Suprapubic skin (tissue), 3 donors: Measurements from ENCODE around the gene EDDM3A.

Experiments used
- CTCF ChIP-seq, 2 donors: fragments of 200-600 bp in 1 of 2; fragments of 450-650 bp in 1 of 2; sonication (generic) in 1 of 2; IDR thresholded peaks; one replicate each; pipeline ENCODE4 v1.5.1; 2016 to 2019; ENCODE audit warnings: antibody characterized with exemption in 2 of 2, mild to moderate bottlenecking in 1 of 2, moderate library complexity in 1 of 2
- POLR2A ChIP-seq, 2 donors: fragments of 450-650 bp; IDR thresholded peaks; one replicate each; pipeline ENCODE4 v1.6.1; 2017; ENCODE audit warnings: antibody characterized with exemption in 2 of 2, mild to moderate bottlenecking in 2 of 2, moderate library complexity in 2 of 2

- TF ChIP-seq CTCF (IDR thresholded peaks at IDR 0.05), result no peak
- TF ChIP-seq POLR2A (IDR thresholded peaks at IDR 0.05), result no peak
Observed at GRCh38 chr14:20732477-20732876, 13.2 kb upstream of the EDDM3A start.
